Stimulated activated CD8-positive, alpha-beta memory T cell treated with anti-CD3 and anti-CD28 coated beads, Interleukin-12 subunit alpha, Interleukin-12 subunit beta, amount 100 ng/mL, for 1 hour (primary cell): ENCODE measurements around the gene HNRNPLL.

Experiments
- DNase-seq: peaks from one replicate; pipeline ENCODE4 v3.0.0-alpha.2; 2020; ENCODE audit warnings: low read depth

Gene HNRNPLL

DNA sequence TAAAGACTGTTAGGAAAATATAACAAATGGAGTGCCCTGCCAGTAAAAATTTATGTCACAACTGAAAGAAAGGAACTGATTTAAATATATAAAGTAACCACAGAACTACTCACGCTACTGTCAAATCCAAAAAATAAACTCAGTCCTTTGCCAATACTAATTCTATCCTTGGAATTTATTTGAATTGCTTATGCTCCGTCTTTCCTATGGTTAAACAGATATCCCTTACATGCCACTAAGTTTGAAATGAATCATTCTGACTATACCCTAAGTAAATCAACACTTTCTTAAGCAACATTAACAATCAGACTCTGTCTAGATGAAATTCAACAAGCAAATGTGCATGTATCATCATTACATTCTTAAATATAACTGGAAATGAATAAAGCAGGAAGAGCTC lies 9.8 kb downstream of the HNRNPLL start:
- DNase-seq: no peak

DNA sequence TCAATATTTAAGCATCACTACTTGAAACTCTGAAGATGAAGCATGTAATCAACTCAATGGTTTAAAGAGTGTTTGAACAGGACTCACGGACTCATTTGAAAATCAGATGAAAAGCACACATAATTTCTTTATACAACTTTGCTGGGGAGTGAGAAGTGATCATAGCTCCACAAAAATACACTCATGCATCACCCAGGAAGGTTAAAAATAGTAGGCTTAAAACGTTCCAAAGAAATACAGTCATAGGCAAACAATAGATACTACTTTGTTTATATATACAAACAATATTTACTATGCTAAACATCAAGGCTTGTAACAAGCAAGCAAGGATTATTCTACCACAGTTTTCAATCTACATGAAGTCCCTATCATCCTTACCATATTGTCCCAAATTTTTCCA lies 11.6 kb downstream of the HNRNPLL start:
- DNase-seq: no peak

DNA sequence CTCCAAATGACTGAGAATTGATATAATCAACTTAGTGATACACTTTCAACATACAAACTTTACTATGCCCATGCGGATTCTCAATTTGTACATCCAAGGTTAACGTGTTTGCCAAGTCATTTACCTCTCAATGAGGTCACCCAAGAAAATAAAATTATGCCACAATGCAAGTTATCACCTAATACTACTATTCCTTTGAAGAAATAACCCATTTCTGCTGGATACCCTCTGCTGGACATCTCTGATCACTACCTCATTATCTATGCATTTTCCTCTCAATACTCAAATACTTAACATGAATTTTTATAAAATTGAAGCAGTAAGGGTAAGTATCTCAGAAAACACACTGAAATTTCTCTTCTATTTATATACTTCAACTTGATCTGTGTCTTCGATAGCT lies 12.7 kb downstream of the HNRNPLL start:
- DNase-seq: no peak

DNA sequence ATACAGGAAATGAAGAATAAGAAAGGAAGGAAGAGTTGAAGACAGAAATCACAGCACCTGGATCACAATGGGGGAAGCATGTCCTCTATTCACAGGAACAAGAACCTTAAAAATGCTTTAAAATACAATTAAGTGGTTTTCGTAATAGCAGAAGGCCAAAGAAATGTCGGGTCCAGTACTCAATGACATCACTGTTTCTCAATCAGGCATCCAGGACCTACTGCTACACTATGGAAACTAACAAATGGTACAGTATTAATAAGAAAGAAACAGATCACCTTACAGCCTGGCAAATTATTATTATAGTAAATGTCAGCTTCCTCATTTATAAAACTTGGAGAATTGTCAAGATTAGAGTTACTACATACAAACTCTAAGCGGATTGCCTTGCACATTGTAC lies 15.8 kb downstream of the HNRNPLL start:
- DNase-seq: no peak

DNA sequence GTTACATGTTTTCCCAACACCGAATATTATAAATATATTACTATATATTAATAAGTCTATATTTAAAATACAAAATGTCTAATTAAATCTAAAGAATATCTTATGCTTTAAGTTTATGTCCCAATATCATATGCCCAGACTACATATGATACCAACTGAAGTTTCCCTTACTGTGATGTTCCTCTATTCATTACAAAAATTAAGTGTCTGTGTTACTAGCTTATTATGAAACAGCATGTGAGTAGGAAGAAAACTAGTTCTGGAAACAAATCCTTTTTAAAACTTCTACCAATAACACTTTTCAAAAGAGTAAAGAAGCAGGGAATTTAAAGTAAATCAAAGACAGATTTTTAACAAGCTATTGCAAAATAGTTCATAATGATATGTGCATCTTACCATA lies 17.8 kb downstream of the HNRNPLL start:
- DNase-seq: no peak

DNA sequence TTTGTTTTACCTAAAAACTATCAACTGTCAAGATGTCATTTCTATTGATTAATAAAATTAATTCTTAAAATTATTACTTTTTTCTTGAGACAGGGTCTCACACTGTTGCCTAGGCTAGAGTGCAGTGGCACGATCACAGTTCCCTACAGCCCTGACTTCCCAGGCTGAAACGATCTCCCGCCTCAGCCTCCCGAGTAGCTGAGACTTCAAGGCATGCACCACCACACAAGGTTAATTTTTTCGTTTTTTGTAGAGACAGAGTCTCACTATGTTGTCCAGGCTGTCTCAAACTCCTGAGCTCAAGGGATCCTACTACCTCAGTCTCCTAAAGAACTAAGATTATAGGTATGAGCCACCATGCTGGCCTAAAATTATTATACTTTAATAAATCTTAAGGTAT lies 18.7 kb downstream of the HNRNPLL start:
- DNase-seq: no peak

DNA sequence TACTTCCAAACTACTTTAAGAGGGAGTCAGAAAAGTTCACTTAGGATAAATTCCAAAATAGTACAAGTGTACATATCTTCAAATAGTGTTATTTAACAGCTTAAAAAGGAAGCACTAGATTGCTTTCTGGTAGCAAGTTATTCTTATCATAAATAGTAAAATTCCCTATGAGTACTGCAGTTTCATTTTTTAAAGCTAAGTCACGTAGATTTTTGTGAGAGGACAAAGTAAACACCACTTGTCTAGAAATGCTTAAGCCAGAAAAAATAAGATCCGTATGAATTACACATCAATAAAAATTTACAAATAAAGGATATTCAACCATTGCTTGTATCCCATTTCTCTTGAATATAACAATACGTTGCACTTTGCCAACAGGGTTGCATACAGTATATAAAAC lies 19.2 kb downstream of the HNRNPLL start:
- no peak for DNase-seq

DNA sequence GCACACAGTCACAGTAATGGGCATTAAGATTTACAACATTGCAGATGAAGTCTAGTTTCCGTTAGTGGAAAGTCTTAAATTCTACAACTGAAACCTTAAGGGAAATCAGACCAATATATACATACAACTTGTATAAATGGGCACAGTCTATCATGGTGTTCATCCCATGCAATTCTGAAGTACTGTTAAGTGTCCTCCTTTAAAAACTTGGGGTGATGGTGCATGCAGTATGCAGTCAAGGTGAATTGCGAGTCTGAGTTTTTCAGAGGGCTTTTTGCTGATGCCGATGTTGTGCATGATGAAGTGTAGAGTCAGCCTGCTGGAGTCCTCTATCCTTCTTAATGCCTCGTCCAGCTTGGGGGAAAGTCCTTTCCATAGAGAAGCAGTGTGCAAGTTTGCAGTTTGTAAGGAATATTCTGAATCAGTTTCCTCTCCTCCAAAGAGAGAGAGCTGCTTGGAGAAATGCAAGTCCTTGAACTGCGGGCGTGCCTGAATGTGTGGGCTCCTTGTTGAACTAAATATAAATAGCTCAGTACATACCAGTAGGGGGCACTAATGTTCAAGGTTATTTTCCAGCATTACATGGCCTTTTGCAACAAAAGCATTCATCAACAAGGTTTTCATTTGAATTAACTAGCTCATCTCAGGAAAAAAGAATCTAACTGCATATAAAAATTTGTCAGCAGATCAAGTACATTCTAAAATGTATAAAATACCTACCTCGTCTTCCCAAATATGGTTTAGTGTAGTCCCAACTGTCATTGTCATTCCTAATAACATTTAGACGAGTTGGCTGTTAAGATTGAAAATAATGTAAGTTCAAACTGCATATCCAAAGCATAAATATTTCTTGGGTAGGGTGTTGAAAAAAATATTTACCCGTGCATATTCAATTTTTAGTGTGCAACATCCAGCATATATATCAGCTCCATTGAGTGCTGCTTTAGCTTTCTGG lies 21.3 kb downstream of the HNRNPLL start:
- DNase-seq: peak; percentile 11

DNA sequence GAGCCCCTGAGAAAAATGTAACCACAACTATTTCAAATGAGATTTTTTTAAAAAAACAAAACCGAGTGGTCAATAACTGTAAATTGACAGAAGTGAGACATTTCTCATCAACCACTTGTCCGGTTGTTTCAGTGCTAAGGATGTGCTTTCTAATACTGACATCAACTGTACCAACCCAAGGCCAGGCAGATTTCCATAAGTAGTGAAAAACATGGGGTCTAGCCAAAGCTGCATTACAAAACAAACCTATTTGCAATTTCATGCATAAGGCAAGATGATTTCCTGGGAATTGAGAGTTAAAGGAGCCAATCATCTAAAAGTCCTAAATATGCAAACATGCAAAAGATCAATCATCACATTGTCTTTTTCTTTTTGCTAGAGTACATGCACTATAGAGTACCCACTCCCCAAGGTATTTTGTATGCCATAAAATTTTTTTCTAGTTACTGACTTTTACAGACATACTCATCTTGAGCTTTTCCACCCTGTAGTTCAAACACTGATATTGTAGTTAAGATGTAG lies 22.6 kb downstream of the HNRNPLL start:
- DNase-seq: no peak

DNA sequence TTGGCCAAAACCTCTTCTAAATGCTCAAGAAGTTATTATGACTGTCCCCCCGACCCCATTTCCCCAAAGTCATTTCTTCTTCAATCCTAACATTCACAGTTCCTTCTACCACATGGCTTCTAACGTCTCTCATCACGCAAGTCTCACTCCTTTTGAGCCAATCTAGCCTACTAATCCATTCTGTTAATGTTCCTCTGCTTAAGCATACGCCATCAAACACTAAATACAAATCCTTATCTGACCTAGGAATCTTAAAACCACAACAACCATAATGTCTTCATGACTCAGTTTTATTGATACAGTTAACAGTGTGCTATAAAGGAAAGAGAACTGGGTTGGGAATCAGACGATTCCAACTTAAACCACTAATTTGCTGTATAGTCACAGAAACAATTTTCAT lies 23.9 kb downstream of the HNRNPLL start:
- DNase-seq: no peak

DNA sequence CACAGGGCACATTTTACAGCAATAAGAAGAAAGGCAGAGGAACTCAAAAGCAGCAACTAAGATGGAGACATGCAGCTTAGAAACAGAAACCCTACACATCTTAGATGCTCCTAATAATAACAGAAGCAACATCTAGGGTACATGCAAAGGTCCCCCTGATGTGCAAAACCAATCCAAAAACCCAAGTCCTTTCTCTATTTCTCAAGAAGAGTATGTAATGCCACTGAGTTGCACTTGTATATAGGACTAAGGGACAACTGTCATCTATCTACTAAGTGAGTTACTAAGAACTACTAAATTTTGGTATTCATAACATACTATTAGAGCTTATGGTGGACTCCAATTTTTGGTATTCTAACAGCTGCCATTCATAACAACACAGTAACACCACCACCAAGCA lies 28.4 kb downstream of the HNRNPLL start:
- DNase-seq: no peak

DNA sequence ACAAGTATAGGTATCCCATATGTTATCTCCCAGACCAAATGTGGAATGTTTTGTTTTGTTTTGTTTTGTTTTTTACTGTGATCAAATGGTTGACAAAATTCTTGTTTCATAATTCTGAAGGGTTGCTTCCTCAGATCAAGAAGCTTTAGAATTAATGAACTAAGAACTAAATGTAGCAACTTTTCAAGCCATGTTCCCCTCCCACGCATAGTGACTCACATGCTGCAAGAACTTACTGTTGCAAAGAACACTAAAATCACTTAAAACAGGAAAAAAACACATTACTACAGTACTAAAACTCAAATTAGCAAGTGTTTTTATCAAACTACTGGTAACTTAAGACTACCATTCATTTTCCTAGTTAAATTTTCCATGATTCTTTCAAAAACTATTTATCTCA lies 30.6 kb downstream of the HNRNPLL start:
- no peak for DNase-seq

DNA sequence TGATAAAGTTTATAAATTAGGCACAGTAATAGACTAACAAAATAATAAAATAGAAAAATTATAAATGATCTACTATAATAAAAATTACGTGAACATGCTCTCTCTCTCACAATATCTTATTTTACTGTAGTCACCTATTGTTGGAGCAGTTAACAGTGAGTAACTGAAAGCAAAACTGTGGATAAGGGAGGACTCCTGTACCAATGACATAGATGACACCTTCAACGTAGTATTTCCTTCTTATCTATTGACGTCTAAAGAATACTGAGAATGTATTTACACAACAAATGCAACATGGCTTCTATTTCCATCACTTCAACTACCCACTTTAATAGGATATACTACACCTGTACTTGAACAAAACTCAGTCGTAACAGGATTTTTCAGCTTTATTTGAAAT lies 31.5 kb downstream of the HNRNPLL start:
- no peak for DNase-seq

DNA sequence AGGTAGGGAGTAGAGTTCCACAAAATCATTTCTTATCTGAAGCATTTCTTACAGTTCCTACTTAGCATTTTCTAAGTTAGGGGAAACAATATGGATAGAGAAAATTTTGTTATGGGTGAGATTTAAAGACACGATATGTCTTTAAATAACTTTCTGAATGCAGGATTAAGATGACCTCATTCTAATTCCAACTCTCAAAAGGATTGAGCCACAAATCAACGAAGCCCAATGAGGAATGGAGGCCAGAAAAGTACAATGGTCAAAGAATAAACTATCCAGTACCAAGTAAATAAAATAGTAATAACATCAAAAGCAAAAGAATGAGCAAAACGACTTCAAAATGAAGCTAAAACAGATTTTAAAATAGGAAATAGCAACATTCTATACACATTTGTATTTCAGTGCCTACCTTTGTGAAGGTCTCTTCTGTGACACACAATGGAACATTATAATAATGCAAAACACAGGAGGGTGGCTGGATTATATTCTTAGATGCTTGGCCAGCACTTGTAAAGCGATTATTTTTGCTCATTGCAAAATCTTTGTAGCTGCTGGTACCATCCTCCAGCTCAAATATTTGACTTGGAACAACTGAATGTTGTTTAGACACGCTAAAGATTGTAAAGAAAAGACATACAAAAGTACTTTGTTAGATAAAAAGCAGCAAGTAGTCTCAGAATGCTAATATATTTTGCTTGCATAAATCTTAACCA lies 33.8 kb downstream of the HNRNPLL start:
- DNase-seq: no peak

DNA sequence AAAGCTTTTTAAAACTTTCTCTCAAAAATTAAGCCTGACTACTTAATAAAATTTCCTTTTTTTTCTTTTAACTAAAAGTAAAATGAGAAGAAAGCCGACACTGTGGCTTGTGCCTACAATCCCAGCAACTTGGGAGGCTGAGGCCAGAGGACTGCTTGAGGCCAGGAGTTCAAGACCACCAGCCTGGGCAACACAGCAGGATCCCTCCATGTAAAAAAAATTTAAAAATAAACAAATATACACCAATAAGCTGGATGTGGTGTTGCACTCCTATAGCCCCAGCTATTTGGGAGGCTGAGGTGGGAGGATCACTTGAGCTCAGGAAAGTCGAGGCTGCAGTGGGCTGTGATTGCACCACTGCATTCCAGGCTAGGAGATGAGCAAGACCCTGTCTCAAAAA lies 37.4 kb downstream of the HNRNPLL start:
- DNase-seq: no peak

DNA sequence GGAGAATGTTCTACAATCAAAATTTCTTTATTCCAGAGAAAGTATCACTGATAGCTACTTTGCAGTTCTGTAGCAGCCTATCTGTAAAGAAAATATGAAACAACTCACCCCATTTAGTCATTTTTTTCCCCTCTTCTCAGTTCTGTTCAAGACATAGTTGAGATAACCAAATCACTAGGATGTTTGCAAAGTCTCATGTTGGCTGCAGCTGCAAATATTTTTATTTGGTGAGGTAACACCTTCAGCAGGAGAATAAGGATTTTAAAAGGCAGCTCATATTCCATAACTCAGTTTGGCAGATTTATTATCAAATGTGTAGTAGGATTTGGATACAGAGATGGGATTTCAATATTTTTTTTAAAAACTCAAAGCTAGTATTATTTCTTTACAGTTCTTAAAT lies 41.0 kb downstream of the HNRNPLL start:
- DNase-seq: no peak

DNA sequence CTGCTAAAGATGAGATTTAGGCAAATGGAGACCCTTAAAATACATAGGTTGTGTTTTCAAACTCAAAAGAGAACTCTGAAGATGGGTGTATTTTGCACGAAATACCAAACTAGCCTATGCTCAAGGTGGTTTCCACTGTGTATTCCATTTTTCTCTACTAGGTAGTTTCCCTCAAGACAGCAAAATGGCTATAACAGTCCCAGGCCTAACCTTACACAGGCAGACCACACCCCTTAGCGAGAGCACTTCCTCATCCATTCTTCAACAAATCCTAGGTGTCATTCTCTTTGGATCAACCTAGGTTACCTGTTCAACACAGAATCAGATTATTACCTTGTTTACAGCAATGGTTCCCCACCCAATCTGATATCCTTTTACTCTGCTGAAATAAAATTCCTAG lies 42.6 kb downstream of the HNRNPLL start:
- DNase-seq: no peak

DNA sequence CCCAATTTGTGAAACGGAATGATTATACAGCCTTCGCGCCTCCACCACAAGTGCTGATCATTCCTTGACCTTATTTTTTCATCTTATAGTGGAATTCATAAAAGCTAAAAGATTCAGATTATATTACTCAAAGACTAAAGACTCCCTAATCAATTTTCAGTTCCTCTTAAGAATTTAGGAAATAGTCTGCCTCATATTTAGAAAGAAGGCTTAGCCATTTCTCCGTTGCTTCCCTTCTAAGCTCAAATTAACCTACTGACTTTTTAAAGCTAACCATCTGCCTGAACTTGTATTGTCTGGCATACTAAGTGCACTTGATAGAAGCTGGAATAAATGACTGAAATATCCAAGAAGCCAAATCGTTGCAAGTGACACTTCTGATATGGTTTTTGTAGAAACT lies 44.7 kb downstream of the HNRNPLL start:
- no peak for DNase-seq

DNA sequence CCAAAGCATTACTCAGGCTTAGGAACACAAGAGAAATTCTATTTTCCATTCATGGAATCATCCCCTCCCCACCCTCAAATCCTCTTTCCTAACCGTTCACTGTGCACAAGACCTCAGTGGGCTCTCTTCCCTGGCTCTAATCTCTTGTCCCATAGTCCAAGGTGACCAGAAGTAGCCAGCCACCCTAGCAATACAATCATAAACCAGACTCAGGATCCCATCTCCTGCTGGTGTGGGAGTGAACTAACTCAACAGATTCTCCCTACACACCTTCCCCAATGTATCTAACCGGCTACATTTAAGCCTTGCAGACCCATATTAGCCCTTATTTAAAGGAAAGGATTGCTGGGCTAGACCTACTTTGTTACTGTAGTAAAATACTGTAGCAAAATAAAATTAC lies 45.5 kb downstream of the HNRNPLL start:
- DNase-seq: no peak

DNA sequence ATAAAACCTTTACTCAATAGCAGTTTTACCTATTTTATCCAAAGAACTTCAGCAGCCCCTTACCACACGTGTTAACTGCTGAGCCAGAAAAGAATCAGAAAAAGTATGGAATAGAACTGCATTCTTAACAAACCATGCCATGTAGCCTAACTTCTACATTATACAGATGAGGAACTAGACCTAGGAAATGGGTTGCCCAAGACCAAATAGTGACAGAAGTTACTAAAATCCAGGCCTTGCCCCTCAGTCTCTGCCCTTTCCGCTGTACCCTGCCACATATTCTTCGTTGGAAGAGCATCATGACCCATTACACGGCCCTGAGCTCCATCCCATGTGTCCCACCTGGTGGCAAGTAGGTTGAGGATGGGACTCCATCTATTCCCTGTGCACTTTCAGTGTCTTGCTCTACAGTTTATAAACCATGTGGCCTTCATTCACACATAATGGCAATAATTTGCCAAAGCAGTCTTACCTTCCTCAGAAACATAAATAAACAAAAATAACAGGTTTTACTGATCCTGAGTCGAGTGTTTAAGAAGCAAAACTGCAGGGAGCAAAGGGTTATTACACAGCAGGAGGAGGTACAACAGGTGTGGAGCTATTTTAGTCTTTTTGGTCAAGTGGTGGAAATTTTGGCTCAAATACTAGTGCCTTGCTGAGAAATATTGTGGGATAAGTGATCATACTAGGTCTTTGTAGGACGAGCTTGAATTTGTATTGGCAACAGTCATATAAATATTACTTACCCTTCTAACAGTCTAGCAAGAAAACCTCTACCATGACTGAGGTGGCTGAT lies 46.5 kb downstream of the HNRNPLL start:
- DNase-seq: no peak

DNA sequence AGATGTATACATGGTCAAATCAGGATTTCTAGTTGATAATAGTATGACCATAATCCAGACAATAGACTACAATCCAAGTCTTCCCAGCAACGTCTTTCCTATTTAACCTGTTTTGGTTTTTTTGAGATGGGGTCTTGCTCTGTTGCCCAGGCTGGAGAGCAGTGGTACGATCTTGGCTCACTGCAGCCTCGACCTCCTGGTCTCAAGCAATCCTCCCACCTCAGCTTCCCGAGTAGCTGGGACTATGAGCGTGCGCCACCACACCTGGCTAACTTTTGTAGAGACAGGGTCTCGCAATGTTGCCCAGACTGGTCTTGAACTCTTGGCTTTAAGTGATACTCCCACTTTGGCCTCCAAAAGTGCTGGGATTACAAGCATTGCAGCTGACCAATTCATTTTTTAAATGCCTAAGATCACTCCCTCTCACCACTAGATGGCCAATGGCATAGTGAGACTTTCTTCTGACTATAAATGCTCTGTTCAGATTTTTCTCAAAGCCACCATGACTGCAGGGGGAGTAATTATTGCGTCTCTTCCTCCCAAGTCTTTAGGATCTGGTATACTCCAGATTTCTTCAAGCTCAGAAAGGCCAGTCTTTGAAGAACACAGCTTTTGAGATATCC lies 47.6 kb downstream of the HNRNPLL start:
- DNase-seq: no peak

DNA sequence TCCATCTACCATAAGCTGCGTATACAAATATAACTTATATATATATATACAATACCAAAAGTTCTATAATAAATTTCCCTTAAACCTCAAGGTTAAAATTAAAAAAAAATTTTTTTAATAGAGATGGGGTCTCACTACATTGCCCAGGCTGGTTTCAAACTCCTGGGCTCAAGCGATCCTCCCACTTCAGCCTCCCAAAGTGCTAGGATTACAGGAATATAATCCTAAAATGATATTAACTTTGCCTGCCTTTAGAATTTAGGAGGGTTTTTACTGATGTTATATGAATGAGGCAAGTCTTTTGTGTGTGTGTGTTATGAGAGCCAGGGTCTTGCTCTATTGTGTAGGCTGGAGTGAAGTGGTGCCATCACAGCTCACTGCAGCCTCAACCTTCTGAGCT lies 49.2 kb downstream of the HNRNPLL start:
- no peak for DNase-seq
